Measurements from ENCODE around the gene RHBDL1. TPM values are rescaled to one million over a fixed set of nuclear protein-coding genes. Genes with fewer than 3 reads are reported as not detected.

RHBDL1 gene
- total RNA-seq, 2 experiments from 2014 or later: 1.4 to 1.9 TPM

DNA sequence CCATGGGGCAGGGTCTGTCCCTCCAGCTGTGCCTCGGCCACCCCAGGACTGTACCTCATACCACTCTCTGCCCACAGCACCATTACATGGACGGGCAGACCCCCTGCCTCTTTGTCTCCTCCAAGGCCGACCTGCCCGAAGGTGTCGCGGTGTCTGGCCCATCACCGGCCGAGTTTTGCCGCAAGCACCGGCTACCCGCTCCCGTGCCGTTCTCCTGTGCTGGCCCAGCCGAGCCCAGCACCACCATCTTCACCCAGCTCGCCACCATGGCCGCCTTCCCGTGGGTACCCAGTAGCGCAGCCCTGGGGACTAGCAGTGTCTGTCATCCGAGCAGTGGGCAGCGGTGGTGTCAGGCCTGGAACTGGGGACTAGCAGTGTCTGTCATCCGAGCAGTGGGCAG lies 2.6 kb upstream of the RHBDL1 start:
- H3K27ac Mint-ChIP-seq: no peak overlapping the region
- peaks cover 14% of the 10 kb centered on the region for H3K4me1 Mint-ChIP-seq (ENCODE audit: low read depth)
- DNase-seq (no peak), ATAC-seq (no peak)
- no peak overlapping the region for H3K4me3 Mint-ChIP-seq
- H3K36me3 Mint-ChIP-seq (ENCODE audit: low read depth): peaks cover 14% of the 10 kb centered on the region
- peaks cover 6% of the 10 kb centered on the region for H3K27me3 Mint-ChIP-seq (ENCODE audit: low read depth)
- ChIA-PET POLR2A (no interaction called here), CTCF (no interaction called here)
- no peaks in the 10 kb centered on the region for H3K9me3 Mint-ChIP-seq (ENCODE audit: insufficient read depth)

DNA sequence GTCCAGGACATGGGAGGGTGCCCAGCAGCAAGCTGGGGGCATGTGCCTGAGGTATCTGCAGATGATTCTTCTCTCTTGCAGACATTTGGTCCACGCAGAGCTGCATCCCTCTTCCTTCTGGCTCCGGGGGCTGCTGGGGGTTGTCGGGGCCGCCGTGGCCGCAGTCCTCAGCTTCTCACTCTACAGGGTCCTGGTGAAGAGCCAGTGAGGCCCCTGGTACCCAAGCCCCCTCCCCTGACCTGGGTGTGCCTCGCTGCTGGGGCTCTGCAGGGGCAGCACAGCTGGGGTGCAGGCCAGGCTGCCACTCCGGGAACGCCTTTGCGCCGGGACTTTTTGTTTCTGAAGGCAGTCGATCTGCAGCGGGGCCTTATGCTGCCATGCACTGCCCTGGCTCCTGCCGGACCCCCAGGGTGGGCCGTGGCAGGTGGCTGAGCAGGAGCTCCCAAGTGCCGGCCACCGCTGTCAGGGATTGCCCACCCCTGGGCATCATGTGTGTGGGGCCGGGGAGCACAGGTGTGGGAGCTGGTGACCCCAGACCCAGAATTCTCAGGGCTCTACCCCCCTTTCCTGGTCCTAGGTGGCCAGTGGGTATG lies 2.0 kb upstream of the RHBDL1 start:
- Mint-ChIP-seq H3K36me3 (ENCODE audit: low read depth) (peaks cover 14% of the 10 kb centered on the region), H3K27me3 (ENCODE audit: low read depth) (peaks cover 6% of the 10 kb centered on the region), H3K4me1 (ENCODE audit: low read depth) (peaks cover 14% of the 10 kb centered on the region), H3K27ac (no peak overlapping the region), H3K4me3 (no peak overlapping the region), H3K9me3 (ENCODE audit: insufficient read depth) (no peaks in the 10 kb centered on the region)
- POLR2A ChIA-PET: no interaction called here
- CTCF ChIA-PET: no interaction called here
- DNase-seq: no peak
- ATAC-seq: no peak

DNA sequence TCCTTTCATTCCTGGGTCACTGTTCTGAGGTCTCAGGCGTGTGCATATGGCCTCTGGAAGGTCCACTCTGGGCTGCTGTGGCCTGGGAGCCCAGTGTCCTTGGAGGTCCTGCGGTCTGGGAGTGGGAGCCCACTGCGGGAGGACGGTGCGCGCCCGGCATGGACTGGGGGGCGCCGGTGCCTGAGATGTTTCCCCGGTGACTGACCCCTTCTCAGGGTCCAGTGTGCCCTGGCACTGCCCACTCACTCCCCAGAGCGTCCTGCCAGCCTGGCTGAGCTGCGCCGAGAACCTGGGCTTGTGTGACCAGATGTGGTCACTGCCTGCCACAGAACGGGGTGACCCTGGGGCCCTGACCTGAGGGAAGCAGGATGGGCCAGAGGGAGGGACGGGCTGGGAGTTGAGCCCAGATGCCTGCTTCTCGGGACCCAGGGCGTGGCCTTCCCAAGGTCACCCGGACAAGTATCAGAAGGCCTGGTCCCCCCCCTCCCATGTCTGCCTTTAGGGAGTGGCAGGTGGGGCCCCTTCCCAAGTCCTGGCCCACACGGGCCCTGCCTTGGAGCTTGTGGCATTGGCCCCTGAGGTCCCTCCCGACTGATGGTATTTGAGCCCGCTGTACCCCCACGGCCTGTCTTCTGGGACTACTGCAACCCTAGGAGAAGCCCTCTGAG lies 1.1 kb upstream of the RHBDL1 start:
- Mint-ChIP-seq H3K4me1 (ENCODE audit: low read depth) (peaks cover 16% of the 10 kb centered on the region), H3K4me3 (no peak overlapping the region), H3K27ac (no peak overlapping the region), H3K27me3 (ENCODE audit: low read depth) (peaks cover 6% of the 10 kb centered on the region), H3K9me3 (ENCODE audit: insufficient read depth) (no peaks in the 10 kb centered on the region), H3K36me3 (ENCODE audit: low read depth) (peaks cover 14% of the 10 kb centered on the region)
- POLR2A ChIA-PET: no interaction called here
- ATAC-seq (no peak), DNase-seq (no peak)
- CTCF ChIA-PET: no interaction called here

DNA sequence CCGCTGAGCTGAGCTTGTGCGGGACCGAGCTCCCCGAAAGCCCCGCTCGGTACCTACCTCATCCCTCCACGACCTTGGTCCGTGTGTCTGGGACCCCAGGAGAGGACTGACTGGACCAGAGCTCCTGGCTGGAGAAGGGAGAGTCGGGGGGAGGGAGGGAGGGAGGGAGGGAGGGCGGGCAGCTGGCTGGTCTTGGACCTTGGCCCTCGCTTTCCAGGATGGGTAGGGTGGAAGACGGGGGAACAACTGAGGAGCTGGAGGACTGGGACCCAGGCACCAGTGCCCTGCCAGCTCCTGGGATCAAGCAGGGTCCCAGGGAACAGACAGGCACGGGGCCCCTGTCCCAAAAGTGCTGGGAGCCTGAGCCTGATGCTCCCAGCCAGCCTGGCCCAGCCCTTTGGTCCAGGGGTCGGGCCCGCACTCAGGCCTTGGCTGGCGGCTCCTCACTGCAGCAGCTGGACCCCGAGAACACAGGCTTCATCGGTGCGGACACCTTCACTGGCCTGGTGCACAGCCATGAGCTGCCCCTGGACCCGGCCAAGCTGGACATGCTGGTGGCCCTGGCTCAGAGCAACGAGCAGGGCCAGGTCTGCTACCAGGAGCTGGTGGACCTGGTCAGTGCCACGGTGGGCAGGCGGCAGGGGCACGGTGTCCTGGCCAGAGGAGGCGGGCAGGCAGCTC lies 553 bp downstream of the RHBDL1 start:
- ATAC-seq (no peak), DNase-seq (no peak)
- Mint-ChIP-seq H3K36me3 (ENCODE audit: low read depth) (peaks cover 9% of the 10 kb centered on the region), H3K9me3 (ENCODE audit: insufficient read depth) (no peaks in the 10 kb centered on the region), H3K4me3 (no peak overlapping the region), H3K27me3 (ENCODE audit: low read depth) (peaks cover 6% of the 10 kb centered on the region), H3K4me1 (ENCODE audit: low read depth) (peaks cover 15% of the 10 kb centered on the region), H3K27ac (no peak overlapping the region)
- ChIA-PET CTCF (no interaction called here), POLR2A (interaction anchor here (1.1 to 1.4 kb wide), 2 partner anchors 9 to 14 kb away, joined by 4 to 7 read pairs; partner anchors contain the start of gene WDR24)

DNA sequence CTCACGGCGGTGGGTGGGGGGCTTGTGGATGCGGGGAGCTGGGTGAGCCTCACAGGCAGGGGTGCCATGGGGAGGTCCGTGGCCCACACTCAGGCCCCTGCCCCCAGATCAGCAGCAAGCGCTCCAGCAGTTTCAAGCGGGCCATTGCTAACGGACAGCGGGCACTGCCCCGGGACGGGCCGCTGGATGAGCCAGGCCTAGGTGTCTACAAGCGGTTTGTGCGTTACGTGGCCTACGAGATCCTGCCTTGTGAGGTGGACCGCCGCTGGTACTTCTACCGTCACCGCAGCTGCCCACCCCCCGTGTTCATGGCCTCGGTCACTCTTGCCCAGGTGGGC lies 1.1 kb downstream of the RHBDL1 start:
- ChIA-PET CTCF (no interaction called here), POLR2A (interaction anchor here (1.4 kb wide), 1 partner anchor 13 kb away, joined by 7 read pairs; the partner anchor contains the start of gene WDR24)
- ATAC-seq (no peak), DNase-seq (no peak)
- H3K4me3 Mint-ChIP-seq: no peak overlapping the region
- no peak overlapping the region for H3K27ac Mint-ChIP-seq
- peaks cover 20% of the 10 kb centered on the region for H3K4me1 Mint-ChIP-seq (ENCODE audit: low read depth)
- H3K27me3 Mint-ChIP-seq (ENCODE audit: low read depth): peaks cover 6% of the 10 kb centered on the region
- peaks cover 11% of the 10 kb centered on the region for H3K36me3 Mint-ChIP-seq (ENCODE audit: low read depth)
- H3K9me3 Mint-ChIP-seq (ENCODE audit: insufficient read depth): no peaks in the 10 kb centered on the region

DNA sequence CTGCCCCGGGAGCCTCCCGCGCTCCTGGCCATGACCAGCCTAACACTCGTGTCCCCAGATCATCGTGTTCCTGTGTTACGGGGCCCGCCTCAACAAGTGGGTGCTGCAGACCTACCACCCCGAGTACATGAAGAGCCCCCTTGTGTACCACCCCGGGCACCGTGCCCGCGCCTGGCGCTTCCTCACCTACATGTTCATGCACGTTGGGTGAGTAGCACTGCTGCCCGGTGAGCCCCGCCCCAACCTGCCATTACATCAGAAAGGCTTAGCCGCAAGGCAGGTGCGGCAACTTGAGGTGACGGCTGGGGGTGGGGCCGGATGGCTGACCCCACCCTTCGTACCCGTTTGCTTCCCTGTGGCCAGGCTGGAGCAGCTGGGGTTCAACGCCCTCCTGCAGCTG lies 1.4 kb downstream of the RHBDL1 start:
- POLR2A ChIA-PET: interaction anchor here (0.6 kb wide), 1 partner anchor 108 kb away, joined by 4 read pairs; no protein-coding TSS in a partner anchor
- Mint-ChIP-seq H3K4me1 (ENCODE audit: low read depth) (peaks cover 24% of the 10 kb centered on the region), H3K27me3 (ENCODE audit: low read depth) (peaks cover 6% of the 10 kb centered on the region), H3K27ac (no peak overlapping the region), H3K4me3 (no peak overlapping the region), H3K36me3 (ENCODE audit: low read depth) (peaks cover 15% of the 10 kb centered on the region), H3K9me3 (ENCODE audit: insufficient read depth) (no peaks in the 10 kb centered on the region)
- ATAC-seq: no peak
- CTCF ChIA-PET: no interaction called here
- no peak for DNase-seq

DNA sequence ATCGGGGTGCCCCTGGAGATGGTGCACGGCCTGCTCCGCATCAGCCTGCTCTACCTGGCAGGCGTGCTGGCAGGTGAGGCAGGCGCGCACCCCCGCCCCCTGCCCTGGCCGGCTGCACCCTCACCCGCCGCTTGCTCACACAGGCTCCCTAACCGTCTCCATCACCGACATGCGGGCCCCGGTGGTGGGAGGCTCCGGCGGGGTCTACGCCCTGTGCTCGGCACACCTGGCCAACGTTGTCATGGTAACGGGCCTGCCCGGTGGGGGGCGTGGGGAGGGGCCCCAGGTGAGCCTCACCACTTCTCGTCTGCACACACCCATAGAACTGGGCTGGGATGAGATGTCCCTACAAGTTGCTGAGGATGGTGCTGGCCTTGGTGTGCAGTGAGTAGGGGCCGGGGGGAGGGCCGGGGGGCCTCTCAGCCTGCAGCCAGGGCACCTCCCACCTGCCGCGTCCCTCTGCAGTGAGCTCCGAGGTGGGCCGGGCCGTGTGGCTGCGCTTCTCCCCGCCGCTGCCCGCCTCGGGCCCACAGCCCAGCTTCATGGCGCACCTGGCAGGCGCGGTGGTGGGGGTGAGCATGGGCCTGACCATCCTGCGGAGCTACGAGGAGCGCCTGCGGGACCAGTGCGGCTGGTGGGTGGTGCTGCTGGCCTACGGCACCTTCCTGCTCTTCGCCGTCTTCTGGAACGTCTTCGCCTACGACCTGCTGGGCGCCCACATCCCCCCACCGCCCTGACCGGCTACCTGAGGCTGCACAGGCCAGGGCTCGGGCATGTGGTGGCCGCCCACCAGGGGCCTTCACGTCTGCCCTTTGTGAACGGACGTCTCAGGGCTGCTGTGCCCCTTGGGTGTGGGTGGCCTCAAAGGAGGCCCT lies 2.1 kb downstream of the RHBDL1 start:
- Mint-ChIP-seq H3K36me3 (ENCODE audit: low read depth) (peaks cover 21% of the 10 kb centered on the region), H3K27me3 (ENCODE audit: low read depth) (peaks cover 6% of the 10 kb centered on the region), H3K4me3 (no peak overlapping the region), H3K9me3 (ENCODE audit: insufficient read depth) (no peaks in the 10 kb centered on the region), H3K27ac (no peak overlapping the region), H3K4me1 (ENCODE audit: low read depth) (peaks cover 30% of the 10 kb centered on the region)
- DNase-seq (no peak), ATAC-seq (no peak)
- ChIA-PET CTCF (no interaction called here), POLR2A (interaction anchor here (0.6 kb wide), 1 partner anchor 109 kb away, joined by 4 read pairs; no protein-coding TSS in a partner anchor)

DNA sequence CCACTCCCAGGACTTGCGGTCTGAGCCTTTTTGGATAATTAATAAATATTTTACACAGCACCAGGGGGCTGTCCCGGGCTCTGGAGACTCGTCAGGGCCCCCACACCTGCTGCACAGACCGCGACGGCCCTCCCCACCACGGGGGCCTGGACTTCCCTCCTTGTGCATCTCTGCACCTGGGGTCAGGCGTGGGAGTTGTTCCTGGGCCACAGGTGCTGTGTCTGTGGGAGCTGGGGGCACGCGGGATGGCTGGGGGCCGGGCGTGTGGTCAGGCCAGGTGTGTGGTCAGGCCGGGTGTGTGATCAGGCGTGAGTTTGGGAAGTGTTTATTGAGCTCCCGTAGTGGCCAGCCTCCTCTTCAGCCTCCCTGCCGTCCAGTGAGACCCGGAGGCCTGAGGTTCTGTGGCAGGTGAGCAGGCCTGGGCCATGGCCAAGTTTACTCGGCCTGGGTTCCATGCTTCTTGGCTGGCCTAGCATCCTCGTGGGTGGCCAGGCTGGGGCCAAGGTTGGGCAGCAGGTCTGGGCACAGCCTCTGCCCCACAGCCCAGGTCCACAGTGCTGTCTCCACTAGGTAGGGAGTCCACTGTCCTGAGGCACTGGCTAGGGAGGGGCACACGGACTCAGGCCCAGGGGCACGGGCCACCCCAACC lies 2.9 kb downstream of the RHBDL1 start:
- CTCF ChIA-PET: interaction anchor here (1.0 to 2.6 kb wide), 2 partner anchors 10 to 41 kb away, joined by 3 to 10 read pairs; partner anchors contain the start of gene RHOT2
- ATAC-seq (no peak), DNase-seq (no peak)
- Mint-ChIP-seq H3K36me3 (ENCODE audit: low read depth) (peaks cover 22% of the 10 kb centered on the region), H3K4me1 (ENCODE audit: low read depth) (peaks cover 36% of the 10 kb centered on the region), H3K27ac (no peak overlapping the region), H3K4me3 (peak overlapping the region; percentile 73), H3K9me3 (ENCODE audit: insufficient read depth) (no peaks in the 10 kb centered on the region), H3K27me3 (ENCODE audit: low read depth) (peaks cover 6% of the 10 kb centered on the region)
- POLR2A ChIA-PET: interaction anchor here (0.5 to 1.3 kb wide), 3 partner anchors 12 to 79 kb away, joined by 3 read pairs; partner anchors contain the start of genes METTL26 and WDR24

DNA sequence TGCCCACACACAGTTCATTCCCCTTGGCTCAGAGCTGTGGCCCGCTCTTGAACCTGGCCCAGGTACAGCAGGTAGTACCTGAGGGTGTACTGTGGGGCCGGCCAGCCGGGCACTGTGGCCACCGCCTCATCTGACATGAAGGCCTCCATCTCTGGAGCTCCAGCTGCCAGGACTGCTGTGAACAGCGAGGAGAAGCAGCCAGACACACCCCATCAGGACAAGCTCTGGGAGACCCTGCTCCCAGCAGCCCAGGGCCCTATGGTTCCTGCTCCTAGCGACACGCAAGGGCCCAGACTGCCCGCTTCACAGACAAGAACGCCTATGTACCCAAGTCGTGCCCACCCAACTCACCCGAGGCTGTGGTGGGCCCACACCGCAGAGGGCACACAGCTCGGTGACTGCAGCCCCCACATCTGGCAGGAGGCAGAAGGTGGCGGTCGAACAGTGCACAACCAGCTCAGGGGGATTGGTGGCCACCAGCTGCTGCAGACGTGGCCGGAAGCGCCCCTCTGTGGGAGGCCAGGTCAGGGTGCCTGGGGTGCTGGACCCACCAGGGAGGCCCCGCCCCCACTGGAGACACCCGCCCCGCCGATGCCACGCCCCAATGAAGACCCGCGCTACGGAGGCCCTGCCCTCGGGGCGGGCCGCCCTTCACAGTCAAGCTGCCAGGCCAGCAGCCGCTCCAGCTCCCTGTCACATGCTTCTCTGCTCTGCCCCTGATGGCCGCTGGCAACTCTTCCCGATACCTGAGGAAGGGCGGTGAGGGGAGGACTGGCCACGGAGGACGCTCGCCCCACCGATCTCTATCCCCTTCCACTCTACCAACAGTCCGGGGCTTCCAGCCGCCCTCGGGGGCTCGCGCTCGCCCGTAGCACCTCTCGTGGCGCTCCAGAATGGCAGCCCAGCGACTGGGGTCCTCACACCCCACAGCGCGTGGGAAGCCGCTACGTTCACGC lies 3.7 kb downstream of the RHBDL1 start:
- H3K27me3 Mint-ChIP-seq (ENCODE audit: low read depth): peaks cover 6% of the 10 kb centered on the region
- peaks cover 41% of the 10 kb centered on the region for H3K4me1 Mint-ChIP-seq (ENCODE audit: low read depth)
- DNase-seq (peak; percentile 65), ATAC-seq (peak; percentile 16)
- H3K4me3 Mint-ChIP-seq: peak overlapping the region; percentile 73
- H3K27ac Mint-ChIP-seq: peak overlapping the region; percentile 78
- H3K9me3 Mint-ChIP-seq (ENCODE audit: insufficient read depth): no peaks in the 10 kb centered on the region
- H3K36me3 Mint-ChIP-seq (ENCODE audit: low read depth): peaks cover 24% of the 10 kb centered on the region
- ChIA-PET CTCF (interaction anchor here (1.0 to 2.6 kb wide), 2 partner anchors 11 to 42 kb away, joined by 3 to 10 read pairs; partner anchors contain the start of gene RHOT2), POLR2A (interaction anchor here (0.5 to 1.3 kb wide), 3 partner anchors 11 to 78 kb away, joined by 3 read pairs; partner anchors contain the start of genes METTL26 and WDR24)
